Neural progenitor cell (in vitro differentiated cells): ENCODE results near the gene GSE1.

Experiments used
- CTCF ChIP-seq: fragments of 200-600 bp; sonication (generic); IDR thresholded peaks from 2 replicates; pipeline ENCODE4 v1.5.1; 2017; ENCODE audit warnings: antibody characterized with exemption, mild to moderate bottlenecking
- EZH2 ChIP-seq: fragments of 200-600 bp; sonication (generic); IDR thresholded peaks from 2 replicates; pipeline ENCODE4 v1.6.1; 2017; ENCODE audit warnings: antibody characterized with exemption, mild to moderate bottlenecking, moderate library complexity

- TF ChIP-seq CTCF (no peak), EZH2 (no peak)
These were observed 14.0 kb downstream of the GSE1 start for GRCh38 chr16:85627089-85627488.
